ENCODE measurements around the gene ARMC12.

Gene ARMC12

DNA sequence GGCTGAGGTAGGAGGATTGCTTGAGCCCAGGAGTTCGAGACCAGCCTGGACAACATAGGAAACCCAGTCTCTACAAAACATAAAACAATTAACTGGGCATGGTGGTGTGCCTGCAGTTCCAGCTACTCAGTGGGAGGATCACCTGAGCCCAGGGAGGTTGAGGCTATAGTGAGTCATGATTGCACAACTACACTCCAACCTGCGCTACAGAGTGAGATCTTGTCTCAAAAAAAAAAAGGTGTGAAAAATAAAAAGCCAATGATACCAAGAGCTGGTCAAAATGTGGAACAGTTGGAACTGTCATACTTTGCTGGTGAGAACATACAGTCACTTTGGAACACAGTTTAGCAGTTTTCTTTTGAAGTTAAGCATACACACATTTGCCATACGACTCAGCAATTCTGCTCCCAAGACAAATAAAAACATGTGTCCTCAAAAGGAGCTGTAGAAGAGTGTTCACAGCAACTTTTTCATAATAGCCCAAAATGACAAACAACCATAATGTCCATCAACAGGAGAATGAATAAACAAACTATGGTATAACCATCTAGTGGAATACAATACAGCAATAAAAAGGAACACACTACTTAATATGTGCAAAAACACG lies 26.5 kb upstream of the ARMC12 start:
- H3K4me3 ChIP-seq (ENCODE audit: low read length): no peak overlapping the region
- TF ChIP-seq, protein P1, sequence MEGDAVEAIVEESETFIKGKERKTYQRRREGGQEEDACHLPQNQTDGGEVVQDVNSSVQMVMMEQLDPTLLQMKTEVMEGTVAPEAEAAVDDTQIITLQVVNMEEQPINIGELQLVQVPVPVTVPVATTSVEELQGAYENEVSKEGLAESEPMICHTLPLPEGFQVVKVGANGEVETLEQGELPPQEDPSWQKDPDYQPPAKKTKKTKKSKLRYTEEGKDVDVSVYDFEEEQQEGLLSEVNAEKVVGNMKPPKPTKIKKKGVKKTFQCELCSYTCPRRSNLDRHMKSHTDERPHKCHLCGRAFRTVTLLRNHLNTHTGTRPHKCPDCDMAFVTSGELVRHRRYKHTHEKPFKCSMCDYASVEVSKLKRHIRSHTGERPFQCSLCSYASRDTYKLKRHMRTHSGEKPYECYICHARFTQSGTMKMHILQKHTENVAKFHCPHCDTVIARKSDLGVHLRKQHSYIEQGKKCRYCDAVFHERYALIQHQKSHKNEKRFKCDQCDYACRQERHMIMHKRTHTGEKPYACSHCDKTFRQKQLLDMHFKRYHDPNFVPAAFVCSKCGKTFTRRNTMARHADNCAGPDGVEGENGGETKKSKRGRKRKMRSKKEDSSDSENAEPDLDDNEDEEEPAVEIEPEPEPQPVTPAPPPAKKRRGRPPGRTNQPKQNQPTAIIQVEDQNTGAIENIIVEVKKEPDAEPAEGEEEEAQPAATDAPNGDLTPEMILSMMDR (conservative IDR thresholded peaks at IDR 0.05; ENCODE audit: low read length): no peak
- DNase-seq (ENCODE audit: low read depth): no peak

DNA sequence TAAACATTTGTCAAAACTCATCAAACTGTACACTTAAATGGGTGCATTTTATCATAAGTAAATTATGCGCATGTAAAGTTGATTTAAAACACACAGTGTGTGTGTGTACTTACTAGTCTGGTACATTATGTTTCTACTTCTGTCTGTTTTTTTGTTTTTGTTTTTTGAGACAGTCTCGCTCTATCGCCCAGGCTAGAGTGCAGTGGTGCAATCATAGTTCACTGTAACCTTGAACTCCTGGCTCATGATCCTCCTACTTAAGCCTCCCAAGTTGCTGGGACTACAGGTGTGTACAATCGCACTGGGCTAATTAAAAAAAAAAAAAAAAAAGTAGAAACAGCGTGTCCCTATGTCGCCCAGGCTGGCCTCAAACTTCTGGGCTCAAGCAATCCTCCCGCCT lies 25.1 kb upstream of the ARMC12 start:
- TF ChIP-seq, protein P1 (conservative IDR thresholded peaks at IDR 0.05; ENCODE audit: low read length): no peak
- no peak for DNase-seq (ENCODE audit: low read depth)
- H3K4me3 ChIP-seq (ENCODE audit: low read length): no peak overlapping the region

- DNase-seq (ENCODE audit: low read depth): no peak
- no peak overlapping the region for H3K4me3 ChIP-seq (ENCODE audit: low read length)
- TF ChIP-seq, protein P1 (conservative IDR thresholded peaks at IDR 0.05; ENCODE audit: low read length): no peak
These were observed 23.6 kb upstream of the ARMC12 start for GRCh38 chr6:35713006-35713767.

- TF ChIP-seq, protein P1 (conservative IDR thresholded peaks at IDR 0.05; ENCODE audit: low read length): no peak
- no peak for DNase-seq (ENCODE audit: low read depth)
These were observed 20.0 kb upstream of the ARMC12 start for GRCh38 chr6:35716798-35717197.

GRCh38 chr6:35717449-35718374 lies 19.1 kb upstream of the ARMC12 start:
- TF ChIP-seq, protein P1 (conservative IDR thresholded peaks at IDR 0.05; ENCODE audit: low read length): no peak
- no peak for DNase-seq (ENCODE audit: low read depth)
- H3K4me3 ChIP-seq (ENCODE audit: low read length): no peak overlapping the region

More at GRCh38 chr6:35716798-35717197, 20.0 kb upstream of the ARMC12 start:
- no peak overlapping the region for H3K4me3 ChIP-seq (ENCODE audit: low read length)

GRCh38 chr6:35718375-35718736 lies 18.5 kb upstream of the ARMC12 start:
- no peak for DNase-seq (ENCODE audit: low read depth)
- TF ChIP-seq, protein P1 (conservative IDR thresholded peaks at IDR 0.05; ENCODE audit: low read length): no peak
- no peak overlapping the region for H3K4me3 ChIP-seq (ENCODE audit: low read length)
